Memory B cell (primary cell): ENCODE data around the gene DNASE1L2.
A peak's percentile ranks its signal among the peaks of the same experiment; 100 is the strongest.
"Not testable (repeated sequence)": the region's sequence is repeated elsewhere in the genome, so short reads cannot be mapped to it uniquely, and the experiment has no call there.

Source experiments
- ATAC-seq: fragments of 150-1000 bp; cut with Tn5 transposase; 2 replicates; pipeline ENCODE4 v1.10.0; 2021; ENCODE audit warnings: low read depth, mild to moderate bottlenecking, moderate library complexity
- DNase-seq, 2 donors: peaks; one replicate each; pipeline ENCODE4 v3.0.0; 2022; ENCODE audit warnings: low spot score in 2 of 2
- H3K27ac Mint-ChIP-seq: one replicate; pipeline ENCODE4 v1.8.0; 2022; ENCODE audit warnings: mild to moderate bottlenecking, moderate library complexity, mixed read lengths
- H3K27me3 Mint-ChIP-seq: one replicate; pipeline ENCODE4 v1.8.0; 2022; ENCODE audit warnings: mixed read lengths
- H3K36me3 Mint-ChIP-seq: one replicate; pipeline ENCODE4 v1.8.0; 2022; ENCODE audit warnings: mild to moderate bottlenecking, mixed read lengths
- H3K4me1 Mint-ChIP-seq: one replicate; pipeline ENCODE4 v1.8.0; 2022; ENCODE audit warnings: mixed read lengths
- H3K4me3 Mint-ChIP-seq: one replicate; pipeline ENCODE4 v1.8.0; 2022; ENCODE audit warnings: mild to moderate bottlenecking, moderate library complexity, mixed read lengths
- H3K9me3 Mint-ChIP-seq: one replicate; pipeline ENCODE4 v1.8.0; 2022; ENCODE audit warnings: mixed read lengths

The DNASE1L2 gene

DNA sequence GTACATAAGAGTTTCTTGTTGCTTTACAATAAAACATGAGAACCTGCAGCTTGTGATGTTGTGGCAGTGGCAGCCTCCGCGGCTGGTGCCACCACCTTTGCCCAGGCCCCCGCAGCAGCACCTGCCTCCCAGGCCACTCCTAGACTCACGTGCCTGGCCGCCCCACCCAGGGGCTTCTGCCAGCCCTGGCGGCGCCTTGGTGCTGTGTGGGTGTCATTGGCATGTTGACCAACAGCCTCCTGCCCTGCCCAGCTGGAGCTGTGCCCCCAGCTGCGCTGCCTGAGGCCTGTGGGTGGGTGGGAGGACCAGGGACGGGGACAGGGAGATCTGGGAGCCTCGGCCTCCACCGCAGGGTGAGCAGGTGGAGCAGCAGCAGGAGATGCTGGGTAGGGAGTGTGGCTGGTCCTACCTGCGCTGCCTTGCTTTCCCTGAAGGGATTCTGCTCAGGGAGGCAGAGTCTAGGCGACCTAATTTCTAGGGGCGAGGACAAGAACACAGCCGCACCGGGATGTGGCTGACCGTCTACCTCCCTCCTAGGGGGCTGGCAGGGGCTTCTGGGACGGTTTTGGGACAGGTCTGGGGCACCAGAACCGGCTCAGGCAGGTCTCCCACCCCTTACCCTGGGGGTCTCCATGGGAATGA, 428 bp upstream of the DNASE1L2 start:
- ATAC-seq (no peak), DNase-seq (no peak)
- Mint-ChIP-seq H3K27me3 (no peaks in the 10 kb centered on the region), H3K36me3 (peaks cover 14% of the 10 kb centered on the region), H3K27ac (no peak overlapping the region), H3K4me3 (no peak overlapping the region), H3K4me1 (no peaks in the 10 kb centered on the region), H3K9me3 (no peaks in the 10 kb centered on the region)

DNA sequence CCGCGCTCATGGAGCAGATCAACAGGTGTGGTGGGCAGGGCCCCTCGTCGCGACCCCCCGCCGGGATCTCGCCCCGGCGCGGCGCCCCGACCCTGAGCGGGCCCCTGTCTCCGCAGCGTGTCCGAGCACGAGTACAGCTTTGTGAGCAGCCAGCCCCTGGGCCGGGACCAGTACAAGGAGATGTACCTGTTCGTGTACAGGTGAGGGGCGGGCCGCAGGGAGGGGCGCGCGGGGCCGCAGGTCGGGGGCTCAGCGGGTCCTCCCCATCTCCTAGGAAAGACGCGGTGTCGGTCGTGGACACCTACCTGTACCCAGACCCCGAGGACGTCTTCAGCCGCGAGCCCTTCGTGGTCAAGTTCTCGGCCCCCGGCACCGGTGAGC, 848 bp downstream of the DNASE1L2 start:
- no peak for DNase-seq
- H3K9me3 Mint-ChIP-seq = no peaks in the 10 kb centered on the region
- H3K27me3 Mint-ChIP-seq = no peaks in the 10 kb centered on the region
- H3K4me1 Mint-ChIP-seq = no peaks in the 10 kb centered on the region
- H3K4me3 Mint-ChIP-seq = no peak overlapping the region
- H3K27ac Mint-ChIP-seq = no peak overlapping the region
- H3K36me3 Mint-ChIP-seq = peaks cover 14% of the 10 kb centered on the region
- ATAC-seq = no peak

DNA sequence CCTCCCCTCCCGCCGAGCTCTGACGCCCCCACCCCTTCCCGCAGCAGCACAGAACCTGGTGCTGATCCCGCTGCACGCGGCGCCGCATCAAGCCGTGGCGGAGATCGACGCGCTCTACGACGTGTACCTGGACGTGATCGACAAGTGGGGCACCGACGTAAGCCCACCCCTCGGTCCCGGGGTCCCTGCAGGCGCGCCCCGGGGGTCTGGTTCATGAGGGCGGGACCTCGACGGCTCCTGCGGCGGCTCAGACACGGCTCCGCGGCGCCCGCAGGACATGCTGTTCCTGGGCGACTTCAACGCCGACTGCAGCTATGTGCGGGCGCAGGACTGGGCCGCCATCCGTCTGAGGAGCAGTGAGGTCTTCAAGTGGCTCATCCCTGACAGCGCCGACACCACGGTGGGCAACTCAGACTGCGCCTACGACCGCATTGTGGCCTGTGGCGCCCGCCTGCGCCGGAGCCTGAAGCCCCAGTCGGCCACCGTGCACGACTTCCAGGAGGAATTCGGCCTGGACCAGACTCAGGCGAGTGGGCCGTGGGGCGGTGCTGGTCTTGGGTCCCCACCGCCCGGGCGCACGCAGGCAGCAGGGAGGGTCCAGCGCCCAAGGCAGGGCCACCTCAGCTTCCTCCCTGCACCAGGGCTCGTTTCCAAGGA, 1.4 kb downstream of the DNASE1L2 start:
- H3K9me3 Mint-ChIP-seq = no peaks in the 10 kb centered on the region
- peaks cover 18% of the 10 kb centered on the region for H3K36me3 Mint-ChIP-seq
- DNase-seq (no peak), ATAC-seq (no peak)
- H3K4me1 Mint-ChIP-seq = no peaks in the 10 kb centered on the region
- H3K4me3 Mint-ChIP-seq = no peak overlapping the region
- no peaks in the 10 kb centered on the region for H3K27me3 Mint-ChIP-seq
- H3K27ac Mint-ChIP-seq = no peak overlapping the region

DNA sequence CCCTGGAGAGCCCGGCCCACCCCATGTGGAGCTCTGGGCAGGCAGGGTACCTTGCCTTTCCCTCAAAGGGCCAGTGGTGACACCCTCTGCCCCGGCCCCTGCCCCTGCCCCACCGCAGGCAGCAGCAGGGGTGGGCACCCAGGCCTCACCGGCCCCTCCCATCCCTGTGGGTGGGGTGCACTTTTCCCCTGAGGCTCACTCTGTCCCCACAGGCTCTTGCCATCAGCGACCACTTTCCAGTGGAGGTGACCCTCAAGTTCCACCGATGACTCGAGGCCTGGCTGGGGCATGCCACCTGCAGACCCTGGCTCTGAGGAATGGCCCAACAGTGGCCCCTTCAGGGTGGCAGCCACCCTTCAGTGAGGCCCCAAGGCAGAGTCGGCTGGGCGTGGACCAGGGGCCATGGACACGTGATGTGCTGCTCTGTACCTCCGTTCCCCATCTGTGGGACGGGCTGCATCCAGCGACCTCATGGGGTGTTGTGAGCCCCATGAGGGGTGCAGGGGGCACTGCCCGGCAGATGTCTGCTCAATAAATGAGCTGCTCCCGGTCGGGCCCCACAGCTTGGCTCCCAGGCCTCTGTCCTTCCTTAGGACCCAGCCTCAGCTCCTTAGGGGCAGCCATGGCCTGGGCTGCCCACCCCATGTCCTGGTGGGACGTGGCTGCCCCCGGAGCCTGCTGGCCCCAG, 2.0 kb downstream of the DNASE1L2 start:
- Mint-ChIP-seq H3K9me3 (no peaks in the 10 kb centered on the region), H3K27me3 (no peaks in the 10 kb centered on the region), H3K27ac (no peak overlapping the region), H3K4me3 (no peak overlapping the region), H3K36me3 (peaks cover 18% of the 10 kb centered on the region), H3K4me1 (no peaks in the 10 kb centered on the region)
- no peak for DNase-seq
- ATAC-seq = no peak

DNA sequence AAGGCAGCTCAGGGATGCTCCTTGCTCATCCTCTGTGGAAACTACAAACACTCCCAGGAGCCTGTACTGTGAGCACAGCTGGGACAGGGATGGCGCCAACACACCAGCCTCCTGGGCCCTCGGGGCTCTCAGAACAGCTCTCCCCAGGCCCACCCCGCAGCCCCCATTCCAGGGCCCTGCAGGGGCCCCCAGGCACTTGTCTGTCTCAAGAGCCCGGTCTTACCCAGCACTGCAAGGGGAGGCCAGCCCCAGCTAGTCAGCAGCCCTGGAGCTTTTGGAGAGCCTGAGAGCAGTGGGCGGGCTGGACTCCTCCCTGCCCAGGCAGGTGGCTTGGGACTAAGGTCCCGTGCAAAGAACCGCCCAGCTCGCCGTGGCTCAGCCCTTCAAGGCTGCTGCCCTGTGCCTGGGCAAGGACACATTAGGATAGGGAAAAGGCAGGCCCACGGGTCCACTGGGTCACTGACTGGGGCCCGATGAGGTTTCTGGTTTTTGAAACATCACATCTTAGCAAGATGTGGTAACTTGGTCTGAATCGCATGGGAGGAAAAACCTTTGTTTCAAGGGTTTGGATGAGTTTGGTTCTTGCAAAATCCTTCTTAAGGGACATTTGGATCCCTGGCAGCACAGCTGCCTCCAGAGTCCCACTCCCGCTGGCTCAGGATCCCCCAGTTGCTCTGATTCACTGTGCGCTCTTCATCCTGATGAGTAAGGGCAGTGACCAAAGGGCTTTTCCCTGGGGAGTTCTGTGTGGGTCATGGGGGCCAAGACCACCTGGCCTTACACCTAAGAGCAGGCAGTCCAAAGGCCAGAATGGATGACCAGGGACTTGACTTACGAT, 2.8 kb downstream of the DNASE1L2 start:
- Mint-ChIP-seq H3K27ac (no peak overlapping the region), H3K27me3 (no peaks in the 10 kb centered on the region), H3K9me3 (no peaks in the 10 kb centered on the region), H3K36me3 (peaks cover 14% of the 10 kb centered on the region), H3K4me1 (no peaks in the 10 kb centered on the region), H3K4me3 (no peak overlapping the region)
- ATAC-seq (no peak), DNase-seq (no peak)

DNA sequence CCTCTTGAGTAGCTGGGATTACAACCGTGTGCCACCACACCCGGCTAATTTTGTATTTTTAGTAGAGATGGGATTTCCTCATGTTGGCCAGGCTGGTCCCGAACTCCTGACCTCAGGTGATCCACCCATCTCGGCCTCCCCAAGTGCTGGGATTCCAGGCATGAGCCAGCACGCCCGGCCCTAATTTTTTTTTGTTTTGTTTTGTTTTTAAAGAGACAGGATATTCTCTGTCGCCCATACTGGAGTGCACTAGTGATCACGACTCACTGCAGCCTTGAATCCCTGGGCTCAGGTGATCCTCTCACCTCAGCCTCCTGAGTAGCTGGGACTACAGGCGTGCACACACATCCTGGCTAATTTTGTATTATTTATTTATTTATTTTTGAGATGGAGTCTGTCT, 4.1 kb downstream of the DNASE1L2 start:
- DNase-seq, H3K4me3 Mint-ChIP-seq, H3K4me1 Mint-ChIP-seq, H3K27me3 Mint-ChIP-seq, H3K27ac Mint-ChIP-seq, ATAC-seq, H3K9me3 Mint-ChIP-seq: not testable (repeated sequence)
- H3K36me3 Mint-ChIP-seq = peaks cover 11% of the 10 kb centered on the region

DNA sequence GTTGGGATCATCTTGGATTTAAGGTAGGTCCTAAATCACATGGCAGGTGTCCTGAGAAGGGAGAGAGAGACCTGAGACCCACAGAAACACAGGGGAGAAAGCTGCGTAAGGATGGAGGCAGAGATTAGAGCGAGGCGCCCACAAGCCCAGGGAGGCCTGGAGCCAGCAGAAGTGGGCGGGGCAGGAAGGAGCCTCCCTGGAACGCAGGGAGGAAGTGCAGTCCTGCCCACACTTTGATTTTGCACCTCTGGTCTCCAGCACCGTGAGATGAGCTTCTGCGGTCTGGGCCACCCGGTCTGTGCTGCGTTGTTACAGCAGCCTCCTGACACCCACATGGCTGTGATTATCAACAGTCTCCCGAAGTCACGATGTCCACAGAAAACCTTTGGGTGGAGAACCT, 6.4 kb downstream of the DNASE1L2 start:
- Mint-ChIP-seq H3K36me3 (peaks cover 11% of the 10 kb centered on the region), H3K27ac (no peak overlapping the region), H3K4me3 (no peak overlapping the region), H3K27me3 (no peaks in the 10 kb centered on the region), H3K9me3 (no peaks in the 10 kb centered on the region), H3K4me1 (no peaks in the 10 kb centered on the region)
- no peak for DNase-seq
- no peak for ATAC-seq

DNA sequence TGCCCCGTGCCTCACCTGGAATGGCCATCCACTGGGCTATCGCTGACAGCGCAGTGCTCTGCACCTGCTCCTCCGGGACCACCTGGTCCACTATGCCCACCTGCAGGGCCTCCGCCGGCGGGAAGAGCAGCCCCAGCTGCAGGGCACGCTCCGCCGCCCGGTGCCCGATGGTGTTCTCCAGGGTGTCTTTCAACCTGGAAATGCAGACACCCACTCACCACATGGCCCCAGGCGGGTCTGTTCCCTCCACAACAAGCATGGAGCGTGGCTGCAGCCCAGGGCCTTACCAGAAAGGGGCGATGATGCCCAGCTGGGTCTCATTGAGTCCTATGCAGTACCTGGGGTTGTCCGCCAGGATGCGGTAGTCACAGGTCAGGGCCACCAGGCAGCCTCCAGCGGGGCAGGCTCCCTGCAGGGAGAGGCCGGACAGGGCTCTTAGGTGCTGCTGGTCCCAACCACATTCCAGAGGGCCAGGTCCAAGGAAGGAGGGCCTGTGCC, 6.8 kb downstream of the DNASE1L2 start:
- Mint-ChIP-seq H3K9me3 (no peaks in the 10 kb centered on the region), H3K4me3 (no peak overlapping the region), H3K27ac (no peak overlapping the region), H3K27me3 (no peaks in the 10 kb centered on the region), H3K4me1 (no peaks in the 10 kb centered on the region), H3K36me3 (peaks cover 11% of the 10 kb centered on the region)
- no peak for DNase-seq
- ATAC-seq = no peak

DNA sequence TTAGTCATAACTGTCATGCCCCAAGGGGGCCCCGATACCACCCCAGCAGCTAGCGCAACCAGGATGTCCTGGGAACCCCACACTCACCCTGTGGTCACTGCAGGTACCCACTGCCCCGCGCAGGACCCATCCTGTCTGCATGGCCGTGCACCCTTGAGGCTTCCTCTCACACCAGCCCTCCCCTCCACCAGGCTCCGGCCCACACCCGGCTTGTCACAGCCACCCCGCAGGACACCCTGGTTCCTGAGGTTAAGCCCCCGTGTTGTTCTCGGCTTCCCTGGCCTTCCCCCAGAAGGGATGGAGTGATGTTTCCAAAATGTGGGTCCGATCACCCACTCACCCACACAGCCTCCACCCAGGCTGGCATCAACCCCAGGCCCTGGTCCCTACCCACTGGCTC, 7.5 kb downstream of the DNASE1L2 start:
- ATAC-seq = no peak
- Mint-ChIP-seq H3K27me3 (no peaks in the 10 kb centered on the region), H3K36me3 (peaks cover 11% of the 10 kb centered on the region), H3K27ac (no peak overlapping the region), H3K4me1 (no peaks in the 10 kb centered on the region), H3K9me3 (no peaks in the 10 kb centered on the region), H3K4me3 (no peak overlapping the region)
- no peak for DNase-seq

DNA sequence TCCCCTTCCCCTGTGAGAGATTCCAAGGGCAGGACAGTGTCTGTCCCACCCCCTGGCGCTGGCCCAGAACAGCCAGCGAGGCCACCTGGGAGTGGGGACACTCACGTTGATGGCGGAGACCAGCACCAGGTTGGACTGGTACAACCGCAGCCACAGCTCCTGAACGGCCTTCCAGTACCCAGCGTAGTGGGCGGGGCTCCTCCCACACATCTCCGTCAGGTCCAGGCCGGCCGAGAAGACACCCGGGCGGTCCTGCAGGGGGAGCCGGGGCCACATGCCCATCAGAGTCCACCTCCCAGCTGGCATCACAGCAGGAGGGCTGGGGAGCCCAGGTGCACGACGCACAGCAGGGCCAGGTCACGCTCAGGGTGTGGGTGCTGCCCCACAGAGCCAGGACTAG, 8.1 kb downstream of the DNASE1L2 start:
- Mint-ChIP-seq H3K27ac (no peak overlapping the region), H3K9me3 (no peaks in the 10 kb centered on the region), H3K27me3 (no peaks in the 10 kb centered on the region), H3K4me3 (no peak overlapping the region), H3K4me1 (no peaks in the 10 kb centered on the region), H3K36me3 (peaks cover 11% of the 10 kb centered on the region)
- ATAC-seq (no peak), DNase-seq (no peak)

DNA sequence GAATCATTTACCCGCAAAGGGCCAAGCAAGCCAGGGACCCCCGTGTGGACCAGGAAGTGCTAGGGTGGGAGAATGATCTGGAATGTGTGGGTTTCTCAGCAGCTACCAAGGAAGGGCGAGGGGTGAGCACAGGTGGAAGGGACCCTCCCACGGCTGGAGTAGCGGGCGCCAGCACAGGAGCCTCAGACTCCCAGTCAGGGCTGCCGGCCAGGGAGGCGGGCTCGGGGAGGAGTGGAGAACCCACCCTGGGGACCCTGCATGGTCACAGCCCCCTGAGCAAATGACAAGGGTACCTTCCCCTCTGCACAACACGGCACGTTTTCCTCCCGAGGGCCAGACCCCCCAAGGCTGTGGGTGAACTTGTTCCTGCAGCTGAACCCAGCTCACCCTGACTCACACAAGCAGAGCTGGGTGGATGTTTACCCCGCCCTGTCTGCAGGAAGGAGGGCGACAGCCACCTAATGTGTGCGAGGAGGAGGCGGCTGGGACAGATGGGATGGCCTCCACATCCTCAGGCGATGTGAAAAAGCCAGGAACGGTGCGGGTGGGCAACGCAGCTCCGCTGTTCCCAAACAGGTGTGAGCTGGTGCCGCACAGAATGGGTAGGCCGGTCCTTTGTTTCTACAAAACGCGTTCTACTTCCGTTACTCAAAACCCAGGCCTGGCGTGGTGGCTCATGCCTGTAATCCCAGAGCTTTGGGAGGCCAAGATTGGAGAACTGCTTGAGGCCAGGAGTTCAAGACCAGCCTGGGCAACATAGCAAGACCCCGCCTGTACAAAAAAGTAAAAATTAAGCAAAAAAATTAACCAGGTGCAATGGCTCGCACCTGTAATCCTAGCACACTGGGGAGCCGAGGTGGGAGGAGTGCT, 8.9 kb downstream of the DNASE1L2 start:
- Mint-ChIP-seq H3K27me3 (no peaks in the 10 kb centered on the region), H3K4me3 (no peak overlapping the region), H3K27ac (no peak overlapping the region), H3K9me3 (no peaks in the 10 kb centered on the region), H3K36me3 (peaks cover 10% of the 10 kb centered on the region), H3K4me1 (no peaks in the 10 kb centered on the region)
- DNase-seq (no peak), ATAC-seq (no peak)

DNA sequence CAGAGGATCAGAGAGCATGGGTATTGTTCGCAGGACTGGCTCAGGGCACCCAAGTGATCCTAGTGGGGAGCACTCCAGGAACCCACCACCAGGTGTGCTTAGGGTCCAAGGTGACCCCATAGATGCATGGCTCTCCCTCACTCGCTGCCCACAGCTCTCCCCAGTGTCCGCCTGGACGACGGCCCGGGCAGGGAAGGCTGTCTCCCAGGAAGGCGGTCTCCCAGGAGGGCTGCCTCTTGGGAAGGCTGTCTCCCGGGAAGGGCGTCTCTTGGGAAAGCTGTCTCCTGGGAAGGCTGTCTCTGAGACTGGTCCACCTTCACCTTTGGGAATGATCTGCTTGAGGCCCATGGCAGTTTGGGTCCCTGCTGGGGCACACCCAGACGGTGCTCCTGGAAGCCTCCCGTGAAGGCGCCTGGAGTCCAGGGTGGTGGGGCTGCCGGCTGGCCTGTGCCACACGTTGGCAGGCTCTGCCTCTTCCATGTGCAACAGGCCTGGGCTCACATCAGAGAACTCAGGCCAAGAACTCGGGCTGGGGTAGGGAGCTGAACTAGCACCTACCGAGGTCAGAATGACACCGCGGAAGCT, 10.1 kb downstream of the DNASE1L2 start:
- Mint-ChIP-seq H3K27ac (no peak overlapping the region), H3K27me3 (no peaks in the 10 kb centered on the region), H3K9me3 (no peaks in the 10 kb centered on the region), H3K4me3 (no peak overlapping the region), H3K36me3 (peaks cover 10% of the 10 kb centered on the region), H3K4me1 (no peaks in the 10 kb centered on the region)
- ATAC-seq = no peak
- no peak for DNase-seq

DNA sequence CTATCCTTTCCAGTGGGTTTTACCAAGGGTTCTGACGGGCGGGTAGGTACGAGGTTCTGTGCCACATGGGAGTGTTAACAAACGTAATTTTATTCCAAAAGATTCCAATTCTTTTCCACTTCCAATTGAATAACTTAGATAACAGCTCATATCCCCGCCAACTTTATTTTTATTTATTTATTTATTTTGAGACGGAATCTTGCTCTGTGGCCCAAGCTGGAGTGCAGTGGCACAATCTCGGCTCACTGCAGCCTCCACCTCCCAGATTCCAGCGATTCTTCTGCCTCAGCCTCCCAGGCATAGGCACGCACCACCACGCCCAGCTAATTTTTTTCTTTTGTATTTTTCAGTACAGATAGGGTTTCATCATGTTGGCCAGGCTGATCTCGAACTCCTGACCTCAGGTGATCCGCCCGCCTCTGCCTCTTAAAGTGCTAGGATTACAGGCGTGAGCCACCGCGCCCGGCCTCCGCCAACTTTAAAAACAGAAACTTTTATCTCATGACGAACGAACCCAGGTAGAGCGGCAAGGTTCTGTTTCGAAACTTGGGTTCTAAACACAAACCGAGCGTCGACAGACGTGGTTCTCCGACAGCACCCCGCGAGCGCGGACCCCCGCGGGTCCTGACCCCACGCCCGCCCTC, 14.5 kb downstream of the DNASE1L2 start:
- DNase-seq (no peak), ATAC-seq (peak; percentile 20)
- no peaks in the 10 kb centered on the region for H3K27me3 Mint-ChIP-seq
- peaks cover 6% of the 10 kb centered on the region for H3K36me3 Mint-ChIP-seq
- no peaks in the 10 kb centered on the region for H3K9me3 Mint-ChIP-seq
- H3K4me1 Mint-ChIP-seq = peaks cover 8% of the 10 kb centered on the region
- peak overlapping the region; percentile 88 for H3K4me3 Mint-ChIP-seq
- peak overlapping the region; percentile 94 for H3K27ac Mint-ChIP-seq
